Endometrium (tissue), 2 donors: ENCODE data around the gene MAS1L.

Experiments
- FAIRE-seq: peaks from 2 replicates; lab custom pipeline; 2012; peaks lifted over from hg19 to GRCh38; lab: Jason Lieb, UNC
- donor health status: control.
- donor health status: control.

MAS1L gene

GRCh38 chr6:29510746-29511300 lies 23.1 kb upstream of the MAS1L start:
- FAIRE-seq = no peak

GRCh38 chr6:29510202-29510601 lies 22.4 kb upstream of the MAS1L start:
- no peak for FAIRE-seq

GRCh38 chr6:29509711-29510110 lies 22.0 kb upstream of the MAS1L start:
- no peak for FAIRE-seq

- no peak for FAIRE-seq
These were observed 21.5 kb upstream of the MAS1L start for GRCh38 chr6:29509239-29509638.

GRCh38 chr6:29507319-29507718 lies 19.6 kb upstream of the MAS1L start:
- FAIRE-seq = no peak

- FAIRE-seq = no peak
These were observed 18.8 kb upstream of the MAS1L start for GRCh38 chr6:29506446-29507067.

GRCh38 chr6:29505808-29506207 lies 18.1 kb upstream of the MAS1L start:
- no peak for FAIRE-seq

GRCh38 chr6:29504961-29505360 lies 17.2 kb upstream of the MAS1L start:
- FAIRE-seq = no peak

GRCh38 chr6:29502597-29502996 lies 14.8 kb upstream of the MAS1L start:
- no peak for FAIRE-seq

- no peak for FAIRE-seq
These were observed 14.4 kb upstream of the MAS1L start for GRCh38 chr6:29502181-29502580.

- FAIRE-seq = no peak
These were observed 13.3 kb upstream of the MAS1L start for GRCh38 chr6:29501106-29501505.

- no peak for FAIRE-seq
These were observed 12.8 kb upstream of the MAS1L start for GRCh38 chr6:29500594-29500993.

GRCh38 chr6:29499704-29500103 lies 11.9 kb upstream of the MAS1L start:
- no peak for FAIRE-seq

- no peak for FAIRE-seq
These were observed 9.2 kb upstream of the MAS1L start for GRCh38 chr6:29496961-29497360.

- FAIRE-seq = no peak
These were observed 7.8 kb upstream of the MAS1L start for GRCh38 chr6:29495571-29495970.

- no peak for FAIRE-seq
These were observed 6.4 kb upstream of the MAS1L start for GRCh38 chr6:29494131-29494530.

- FAIRE-seq = no peak
These were observed 5.5 kb upstream of the MAS1L start for GRCh38 chr6:29493261-29493660.

GRCh38 chr6:29491574-29491973 lies 3.8 kb upstream of the MAS1L start:
- FAIRE-seq = no peak

GRCh38 chr6:29490552-29490951 lies 2.8 kb upstream of the MAS1L start:
- FAIRE-seq = no peak

GRCh38 chr6:29490055-29490454 lies 2.3 kb upstream of the MAS1L start:
- no peak for FAIRE-seq

- FAIRE-seq = no peak
These were observed 1.5 kb upstream of the MAS1L start for GRCh38 chr6:29489286-29489685.

- peak; percentile 62 for FAIRE-seq
These were observed 1.1 kb upstream of the MAS1L start for GRCh38 chr6:29488874-29489273.

- FAIRE-seq = no peak
These were observed 625 bp downstream of the MAS1L start for GRCh38 chr6:29487131-29487530.

- no peak for FAIRE-seq
These were observed 1.2 kb downstream of the MAS1L start for GRCh38 chr6:29486577-29486976.
